HEK293 (cell line): ENCODE results near the gene HOXC10.
A peak's percentile ranks its signal among the peaks of the same experiment; 100 is the strongest.

Experiments
- CTCF ChIA-PET: fragments of 350-600 bp; formaldehyde crosslinking; extraction: SDS; loops from one replicate; lab custom pipeline; 2021; ENCODE audit warnings: antibody characterized with exemption; lab: Yijun Ruan, JAX
- POLR2A ChIA-PET: fragments of 300-600 bp; formaldehyde crosslinking; extraction: SDS; loops from one replicate; lab custom pipeline; 2020; ENCODE audit warnings: antibody characterized with exemption, inconsistent platforms; lab: Yijun Ruan, JAX
- H3K27ac ChIP-seq: fragments of 200-500 bp; sonication (Bioruptor generic); 2 replicates; pipeline ENCODE4 v1.5.1; 2014; ENCODE audit warnings: low read depth, low read length, control low read depth, inconsistent platforms; ENCODE audit errors: extremely low read depth
- H3K36me3 ChIP-seq, 2 experiments: fragments of 200-500 bp in 1 of 2; sonication (Bioruptor generic) in 1 of 2; 1 replicate in 1 of 2; 2 replicates in 1 of 2; pipeline ENCODE4 v1.5.1; 2014 to 2017; ENCODE audit warnings: inconsistent platforms in 2 of 2, low read length in 2 of 2; ENCODE audit not compliant: control insufficient read depth in 2 of 2, insufficient read depth in 1 of 2
- H3K4me1 ChIP-seq: fragments of 200-500 bp; sonication (Bioruptor generic); 2 replicates; pipeline ENCODE4 v1.5.1; 2014; ENCODE audit warnings: mild to moderate bottlenecking, low read length, inconsistent platforms; ENCODE audit not compliant: control insufficient read depth, insufficient read depth
- H3K4me3 ChIP-seq: 2 replicates; pipeline ENCODE4 v1.5.1; 2011; ENCODE audit warnings: low read depth, mild to moderate bottlenecking, control low read depth, low read length, moderate library complexity
- H3K9me3 ChIP-seq: fragments of 200-500 bp; sonication (Bioruptor generic); 2 replicates; pipeline ENCODE4 v1.5.1; 2014; ENCODE audit warnings: low read depth, low read length, inconsistent platforms; ENCODE audit not compliant: control insufficient read depth, insufficient read depth
- BCL11A ChIP-seq: fragments of 450-650 bp; formaldehyde crosslinking; IDR thresholded peaks from 2 replicates; pipeline ENCODE4 v1.5.1; 2016; ENCODE audit warnings: low read depth, missing biosample characterization, missing genetic modification characterization
- GLIS1 ChIP-seq: fragments of 450-650 bp; formaldehyde crosslinking; IDR thresholded peaks from 2 replicates; pipeline ENCODE4 v1.5.1; 2016; ENCODE audit warnings: missing biosample characterization, missing genetic modification characterization
- KLF1 ChIP-seq: fragments of 450-650 bp; formaldehyde crosslinking; IDR thresholded peaks from 2 replicates; pipeline ENCODE4 v1.5.1; 2016; ENCODE audit warnings: missing biosample characterization, missing genetic modification characterization
- TRIM28 ChIP-seq: IDR thresholded peaks from 2 replicates; pipeline ENCODE4 v1.6.1; 2011; ENCODE audit warnings: low read length, control low read depth, borderline replicate concordance
- TSHZ1 ChIP-seq: fragments of 450-650 bp; formaldehyde crosslinking; IDR thresholded peaks from 2 replicates; pipeline ENCODE4 v1.5.1; 2016; ENCODE audit warnings: missing biosample characterization, missing genetic modification characterization, borderline replicate concordance
- ZBTB10 ChIP-seq: fragments of 450-650 bp; formaldehyde crosslinking; IDR thresholded peaks from 2 replicates; pipeline ENCODE4 v1.5.1; 2016; ENCODE audit warnings: missing biosample characterization, missing genetic modification characterization
- ZBTB11 ChIP-seq: fragments of 450-650 bp; formaldehyde crosslinking; conservative IDR thresholded peaks from 2 replicates; pipeline ENCODE4 v1.5.1; 2016; ENCODE audit warnings: low read depth, missing biosample characterization, missing genetic modification characterization
- ZBTB17 ChIP-seq: fragments of 450-650 bp; formaldehyde crosslinking; IDR thresholded peaks from 2 replicates; pipeline ENCODE4 v1.5.1; 2016; ENCODE audit warnings: missing biosample characterization, missing genetic modification characterization
- ZBTB20 ChIP-seq: fragments of 450-650 bp; formaldehyde crosslinking; IDR thresholded peaks from 2 replicates; pipeline ENCODE4 v1.5.1; 2016; ENCODE audit warnings: missing biosample characterization, missing genetic modification characterization
- ZFP3 ChIP-seq: fragments of 450-650 bp; formaldehyde crosslinking; IDR thresholded peaks from 2 replicates; pipeline ENCODE4 v1.5.1; 2016; ENCODE audit warnings: low read depth, missing biosample characterization, missing genetic modification characterization
- ZFP41 ChIP-seq: fragments of 450-650 bp; formaldehyde crosslinking; IDR thresholded peaks from 2 replicates; pipeline ENCODE4 v1.5.1; 2016; ENCODE audit warnings: missing biosample characterization, missing genetic modification characterization, borderline replicate concordance
- ZNF10 ChIP-seq: fragments of 450-650 bp; formaldehyde crosslinking; IDR thresholded peaks from 2 replicates; pipeline ENCODE4 v1.5.1; 2017; ENCODE audit warnings: missing biosample characterization, missing genetic modification characterization
- ZNF146 ChIP-seq: fragments of 450-650 bp; formaldehyde crosslinking; IDR thresholded peaks from 2 replicates; pipeline ENCODE4 v1.5.1; 2016; ENCODE audit warnings: missing biosample characterization, missing genetic modification characterization
- ZNF148 ChIP-seq: fragments of 450-650 bp; formaldehyde crosslinking; IDR thresholded peaks from 2 replicates; pipeline ENCODE4 v1.5.0; 2017; ENCODE audit warnings: missing biosample characterization, missing genetic modification characterization, borderline replicate concordance
- ZNF221 ChIP-seq: fragments of 450-650 bp; formaldehyde crosslinking; IDR thresholded peaks from 2 replicates; pipeline ENCODE4 v1.5.1; 2017; ENCODE audit warnings: missing biosample characterization, missing genetic modification characterization, borderline replicate concordance
- ZNF324 ChIP-seq: fragments of 450-650 bp; formaldehyde crosslinking; IDR thresholded peaks from 2 replicates; pipeline ENCODE4 v1.5.1; 2016; ENCODE audit warnings: missing biosample characterization, missing genetic modification characterization
- ZNF416 ChIP-seq: fragments of 450-650 bp; formaldehyde crosslinking; IDR thresholded peaks from 2 replicates; pipeline ENCODE4 v1.5.1; 2016; ENCODE audit warnings: missing biosample characterization, missing genetic modification characterization
- ZNF510 ChIP-seq: fragments of 450-650 bp; formaldehyde crosslinking; IDR thresholded peaks from 2 replicates; pipeline ENCODE4 v1.5.1; 2018; ENCODE audit warnings: mild to moderate bottlenecking, missing genetic modification characterization, missing biosample characterization; ENCODE audit not compliant: insufficient replicate concordance
- ZNF600 ChIP-seq: fragments of 450-650 bp; formaldehyde crosslinking; IDR thresholded peaks from 2 replicates; pipeline ENCODE4 v1.5.1; 2016; ENCODE audit warnings: missing biosample characterization, missing genetic modification characterization
- ZNF660 ChIP-seq: fragments of 450-650 bp; IDR thresholded peaks from 2 replicates; pipeline ENCODE4 v1.5.1; 2018; ENCODE audit warnings: missing biosample characterization, mild to moderate bottlenecking, missing genetic modification characterization
- ZNF670 ChIP-seq: fragments of 450-650 bp; formaldehyde crosslinking; IDR thresholded peaks from 2 replicates; pipeline ENCODE4 v1.5.1; 2016; ENCODE audit warnings: missing biosample characterization, missing genetic modification characterization, low read depth
- ZNF701 ChIP-seq: fragments of 450-650 bp; formaldehyde crosslinking; IDR thresholded peaks from 2 replicates; pipeline ENCODE4 v1.5.1; 2016; ENCODE audit warnings: missing biosample characterization, missing genetic modification characterization
- ZNF707 ChIP-seq: fragments of 450-650 bp; formaldehyde crosslinking; IDR thresholded peaks from 2 replicates; pipeline ENCODE4 v1.5.1; 2016; ENCODE audit warnings: missing biosample characterization, missing genetic modification characterization
- ZNF747 ChIP-seq: fragments of 450-650 bp; formaldehyde crosslinking; IDR thresholded peaks from 2 replicates; pipeline ENCODE4 v1.5.1; 2016; ENCODE audit warnings: missing biosample characterization, missing genetic modification characterization
- ZXDB ChIP-seq: fragments of 450-650 bp; formaldehyde crosslinking; IDR thresholded peaks from 2 replicates; pipeline ENCODE4 v1.5.1; 2016; ENCODE audit warnings: missing biosample characterization, missing genetic modification characterization

The HOXC10 gene

GRCh38 chr12:53968214-53969127 lies 16.5 kb upstream of the HOXC10 start:
- ChIA-PET POLR2A (interaction anchor here (0.7 kb wide), 1 partner anchor 187 kb away, joined by 3 read pairs; no protein-coding TSS in a partner anchor), CTCF (interaction anchor here (0.9 to 1.1 kb wide), 2 partner anchors 20 to 39 kb away, joined by 3 read pairs; no protein-coding TSS in a partner anchor)
- peak overlapping the region; percentile 94 for H3K27ac ChIP-seq
- H3K36me3 ChIP-seq = no peaks in the 10 kb centered on the region
- H3K4me3 ChIP-seq = no peak overlapping the region
- no peaks in the 10 kb centered on the region for H3K9me3 ChIP-seq
- peaks cover 80% of the 10 kb centered on the region for H3K4me1 ChIP-seq
- no peak for TF ChIP-seq ZNF747 (tag by site-specific recombination)
- no peak for TF ChIP-seq ZFP3
- TF ChIP-seq ZNF600 (tag by site-specific recombination) = peak; percentile 95
- TF ChIP-seq ZBTB20 (tag by site-specific recombination) = peak; percentile 70
- TF ChIP-seq BCL11A (tag by site-specific recombination) = no peak; the same call in 1 of the 2 replicates
- no peak for TF ChIP-seq ZNF707
- no peak for TF ChIP-seq TRIM28
- no peak for TF ChIP-seq ZNF10
- no peak for TF ChIP-seq ZNF324 (tag by site-specific recombination)
- TF ChIP-seq ZNF670 = no peak
- TF ChIP-seq GLIS1 = peak; percentile 83
- TF ChIP-seq ZFP41 (tag by site-specific recombination) = no peak
- no peak for TF ChIP-seq ZNF146
- no peak for TF ChIP-seq TSHZ1 (tag by site-specific recombination)
- no peak for TF ChIP-seq ZNF416 (tag by site-specific recombination)
- TF ChIP-seq ZBTB10 = no peak
- peak; percentile 78 for TF ChIP-seq ZBTB11 (tag by site-specific recombination)
- TF ChIP-seq ZNF701 (tag by site-specific recombination) = no peak
- TF ChIP-seq KLF1 (tag by site-specific recombination) = 0 out of 2 replicates have a peak, but pooled peaks have one; percentile 19
- TF ChIP-seq ZXDB (tag by site-specific recombination) = 0 out of 2 replicates have a peak, but pooled peaks have one; percentile 11
- TF ChIP-seq ZBTB17 (tag by site-specific recombination) = peak; percentile 95
- TF ChIP-seq ZNF510 (tag by site-specific recombination) = no peak
- no peak for TF ChIP-seq ZNF148 (tag by site-specific recombination)
- TF ChIP-seq ZNF221 (tag by site-specific recombination) = no peak
- TF ChIP-seq ZNF660 (tag by site-specific recombination) = 0 out of 2 replicates have a peak, but pooled peaks have one; percentile 30
